ENCODE results near the gene EXOC2.

Gene EXOC2

DNA sequence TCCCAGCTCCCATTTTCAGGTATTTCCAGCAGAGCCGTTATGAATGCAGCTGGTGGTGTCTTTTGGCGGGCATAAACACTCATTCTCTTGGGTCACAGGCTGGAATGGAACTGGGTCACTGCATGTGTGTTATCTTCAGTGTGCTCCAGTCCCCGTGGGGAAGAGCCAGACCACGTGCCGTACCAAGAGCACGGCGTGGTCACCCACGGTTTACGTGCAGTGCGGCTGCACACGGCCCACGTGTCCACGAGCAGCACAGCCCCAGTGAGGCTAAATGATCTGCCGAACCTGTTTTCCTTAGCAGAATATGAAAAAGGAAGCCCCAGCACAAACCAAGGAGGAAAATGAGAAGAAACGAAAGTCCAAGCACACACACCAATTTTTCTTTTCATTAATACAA lies 179.9 kb downstream of the EXOC2 start:
- H3K4me3 ChIP-seq (ENCODE audit: low read depth, low read length) = no peak overlapping the region
- no peak for DNase-seq (ENCODE audit: low read depth)
- TF ChIP-seq, protein P1, sequence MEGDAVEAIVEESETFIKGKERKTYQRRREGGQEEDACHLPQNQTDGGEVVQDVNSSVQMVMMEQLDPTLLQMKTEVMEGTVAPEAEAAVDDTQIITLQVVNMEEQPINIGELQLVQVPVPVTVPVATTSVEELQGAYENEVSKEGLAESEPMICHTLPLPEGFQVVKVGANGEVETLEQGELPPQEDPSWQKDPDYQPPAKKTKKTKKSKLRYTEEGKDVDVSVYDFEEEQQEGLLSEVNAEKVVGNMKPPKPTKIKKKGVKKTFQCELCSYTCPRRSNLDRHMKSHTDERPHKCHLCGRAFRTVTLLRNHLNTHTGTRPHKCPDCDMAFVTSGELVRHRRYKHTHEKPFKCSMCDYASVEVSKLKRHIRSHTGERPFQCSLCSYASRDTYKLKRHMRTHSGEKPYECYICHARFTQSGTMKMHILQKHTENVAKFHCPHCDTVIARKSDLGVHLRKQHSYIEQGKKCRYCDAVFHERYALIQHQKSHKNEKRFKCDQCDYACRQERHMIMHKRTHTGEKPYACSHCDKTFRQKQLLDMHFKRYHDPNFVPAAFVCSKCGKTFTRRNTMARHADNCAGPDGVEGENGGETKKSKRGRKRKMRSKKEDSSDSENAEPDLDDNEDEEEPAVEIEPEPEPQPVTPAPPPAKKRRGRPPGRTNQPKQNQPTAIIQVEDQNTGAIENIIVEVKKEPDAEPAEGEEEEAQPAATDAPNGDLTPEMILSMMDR (IDR thresholded peaks at IDR 0.05; ENCODE audit: insufficient read depth, low read depth, low read length, missing control alignments) = no peak

DNA sequence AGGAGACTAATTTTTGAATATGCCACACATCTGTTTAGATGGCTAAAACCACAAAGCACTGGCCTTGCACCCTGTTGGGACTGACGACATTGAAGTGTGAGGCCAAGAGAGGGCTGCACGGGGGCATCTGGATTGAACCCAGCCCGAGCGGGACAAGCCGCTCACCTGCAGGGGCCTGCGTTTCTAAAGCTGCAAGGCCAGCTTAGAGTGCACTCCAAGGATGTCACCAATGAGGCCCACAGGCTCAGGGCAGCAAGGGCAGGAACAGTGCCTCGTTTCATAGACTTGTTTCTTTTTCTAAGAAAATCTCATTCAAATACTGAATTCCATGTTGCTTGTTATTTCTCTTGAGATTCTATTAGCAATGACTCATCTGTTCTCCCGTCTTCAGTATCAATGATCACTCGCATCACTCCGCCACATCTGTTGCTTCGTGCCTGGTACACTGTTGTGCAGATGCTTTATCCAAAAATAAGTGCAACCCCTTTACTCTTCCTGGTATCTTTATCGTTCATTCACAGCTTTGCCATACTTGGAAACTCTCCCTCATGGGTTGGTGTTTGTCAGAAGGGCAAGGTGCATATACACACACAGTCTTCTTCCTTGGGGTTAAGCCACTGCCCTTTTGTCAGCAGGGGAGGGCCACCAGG lies 181.3 kb downstream of the EXOC2 start:
- DNase-seq (ENCODE audit: low read depth) = no peak
- TF ChIP-seq, protein P1 (IDR thresholded peaks at IDR 0.05; ENCODE audit: insufficient read depth, low read depth, low read length, missing control alignments) = no peak
- no peak overlapping the region for H3K4me3 ChIP-seq (ENCODE audit: low read depth, low read length)

DNA sequence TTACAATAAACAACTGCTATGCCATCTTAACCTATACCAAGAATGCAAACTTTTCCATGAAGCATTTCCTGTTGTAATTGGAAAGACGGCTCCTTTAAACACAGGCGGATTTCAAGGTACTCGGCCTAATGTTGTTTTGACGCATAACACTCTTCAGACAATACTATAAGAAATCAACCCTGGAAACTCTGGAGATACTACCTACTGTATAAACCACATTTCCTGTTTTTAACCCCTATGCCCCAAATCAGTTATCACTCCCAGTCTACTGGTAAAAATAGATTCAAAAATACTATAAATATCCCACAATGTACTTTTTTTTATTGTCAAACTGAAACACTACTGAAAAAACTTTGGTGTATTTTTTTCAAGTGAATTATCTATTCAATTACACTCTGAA lies 183.3 kb downstream of the EXOC2 start:
- no peak overlapping the region for H3K4me3 ChIP-seq (ENCODE audit: low read depth, low read length)
- no peak for DNase-seq (ENCODE audit: low read depth)
- TF ChIP-seq, protein P1 (IDR thresholded peaks at IDR 0.05; ENCODE audit: insufficient read depth, low read depth, low read length, missing control alignments) = no peak

DNA sequence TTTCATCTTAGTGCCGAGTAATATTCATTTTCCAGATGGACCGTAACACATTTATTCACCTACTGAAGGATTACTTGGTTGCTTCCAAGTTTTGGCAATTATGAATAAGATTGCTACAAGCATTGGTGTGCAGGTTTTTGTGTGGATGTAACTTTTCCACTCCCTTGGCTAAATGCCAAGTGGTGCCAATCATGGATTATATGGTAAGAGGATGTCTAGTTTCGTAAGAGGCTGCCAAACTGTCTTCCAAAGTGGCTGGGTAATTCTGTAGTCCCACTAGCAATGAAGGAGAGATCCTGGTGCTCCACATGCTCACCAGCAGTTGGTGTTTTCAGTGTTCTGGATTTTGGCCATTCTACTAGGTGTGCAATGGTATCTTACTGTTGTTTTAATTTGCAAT lies 184.3 kb downstream of the EXOC2 start:
- DNase-seq (ENCODE audit: low read depth) = no peak
- TF ChIP-seq, protein P1 (IDR thresholded peaks at IDR 0.05; ENCODE audit: insufficient read depth, low read depth, low read length, missing control alignments) = no peak
- H3K4me3 ChIP-seq (ENCODE audit: low read depth, low read length) = no peak overlapping the region

DNA sequence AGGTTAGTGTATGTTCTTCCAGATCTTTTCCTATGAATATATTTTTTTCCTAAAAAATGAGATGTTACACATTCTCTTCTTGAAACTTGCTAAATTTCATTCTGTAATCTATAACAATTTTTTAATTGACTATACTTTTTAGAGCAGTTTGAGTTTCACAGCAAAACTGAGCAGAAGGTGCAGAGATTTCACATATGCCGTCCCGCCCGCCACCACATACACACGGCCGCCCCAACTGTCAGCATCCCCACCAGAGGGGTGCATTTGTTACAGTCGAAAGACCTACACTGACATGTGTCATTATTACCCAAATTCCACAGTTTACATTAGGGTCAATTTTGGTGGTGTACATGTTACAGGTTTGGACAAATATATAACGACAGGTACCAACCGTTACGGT lies 184.9 kb downstream of the EXOC2 start:
- no peak overlapping the region for H3K4me3 ChIP-seq (ENCODE audit: low read depth, low read length)
- DNase-seq (ENCODE audit: low read depth) = no peak
- TF ChIP-seq, protein P1 (IDR thresholded peaks at IDR 0.05; ENCODE audit: insufficient read depth, low read depth, low read length, missing control alignments) = no peak

DNA sequence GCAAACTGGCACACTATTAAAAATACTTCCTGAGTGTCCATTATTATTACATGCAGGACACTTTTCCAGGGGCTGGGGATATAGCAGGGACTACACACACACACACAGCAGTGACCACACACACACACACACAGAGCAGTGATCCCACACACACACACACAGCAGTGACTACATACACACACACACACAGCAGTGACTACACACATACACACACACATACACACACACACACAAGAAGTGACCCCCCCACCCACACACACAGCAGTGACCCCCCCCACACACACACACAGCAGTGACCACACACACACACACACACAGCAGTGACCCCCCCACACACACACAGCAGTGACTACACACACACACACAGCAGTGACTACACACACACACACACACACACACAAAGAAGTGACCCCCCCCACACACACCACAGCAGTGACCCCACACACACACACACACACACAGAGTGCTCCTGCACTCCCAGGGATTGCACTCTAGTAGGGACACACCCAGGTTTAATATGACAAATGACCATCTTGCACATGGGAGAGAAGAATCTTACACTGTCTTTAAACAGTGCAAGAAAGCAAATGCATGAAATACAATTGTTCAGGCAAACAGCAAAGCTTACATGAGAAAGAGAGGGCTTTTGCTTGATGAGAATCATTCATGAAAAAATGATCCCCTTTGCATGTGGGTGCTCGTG lies 185.9 kb downstream of the EXOC2 start:
- TF ChIP-seq, protein P1 (IDR thresholded peaks at IDR 0.05; ENCODE audit: insufficient read depth, low read depth, low read length, missing control alignments) = no peak
- no peak overlapping the region for H3K4me3 ChIP-seq (ENCODE audit: low read depth, low read length)
- no peak for DNase-seq (ENCODE audit: low read depth)

Measured in GM12865 (cell line).